Mesenteric fat pad (tissue), 1 donor: Measurements from ENCODE around the gene ATRIP. TPM values are rescaled to one million over a fixed set of nuclear protein-coding genes. Genes with fewer than 3 reads are reported as not detected.
"Not testable (repeated sequence)": the region's sequence is repeated elsewhere in the genome, so short reads cannot be mapped to it uniquely, and the experiment has no call there.

Experiments
- DNase-seq: peaks from one replicate; pipeline ENCODE4 v3.0.0-alpha.2; 2020; ENCODE audit warnings: low spot score
- total RNA-seq: library from RNA; stranded (reverse); fragmentation: NEBNext Ultra II Directional; extraction: Animal tissue kit (Norgen Biotek cat#: 25700); gene quantifications from one replicate; pipeline ENCODE4 v1.2.1, GENCODE V29; 2021
- donor health status: DM: yes; HTN: yes; CAD: no.

Gene ATRIP
- total RNA-seq, 1 donor from 2014 or later: 7.2 TPM

DNA sequence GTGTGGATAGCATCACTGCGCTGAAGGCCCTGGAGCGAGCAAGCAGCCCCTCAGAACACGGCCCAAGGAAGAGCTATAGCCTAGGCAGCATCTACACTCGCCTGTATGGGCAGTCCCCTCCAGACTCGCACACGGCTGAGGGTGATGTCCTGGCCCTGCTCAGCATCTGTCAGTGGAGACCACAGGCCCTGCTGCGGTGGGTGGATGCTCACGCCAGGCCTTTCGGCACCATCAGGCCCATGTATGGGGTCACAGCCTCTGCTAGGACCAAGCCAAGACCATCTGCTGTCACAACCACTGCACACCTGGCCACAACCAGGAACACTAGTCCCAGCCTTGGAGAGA, 20.5 kb downstream of the ATRIP start:
- DNase-seq: no peak

DNA sequence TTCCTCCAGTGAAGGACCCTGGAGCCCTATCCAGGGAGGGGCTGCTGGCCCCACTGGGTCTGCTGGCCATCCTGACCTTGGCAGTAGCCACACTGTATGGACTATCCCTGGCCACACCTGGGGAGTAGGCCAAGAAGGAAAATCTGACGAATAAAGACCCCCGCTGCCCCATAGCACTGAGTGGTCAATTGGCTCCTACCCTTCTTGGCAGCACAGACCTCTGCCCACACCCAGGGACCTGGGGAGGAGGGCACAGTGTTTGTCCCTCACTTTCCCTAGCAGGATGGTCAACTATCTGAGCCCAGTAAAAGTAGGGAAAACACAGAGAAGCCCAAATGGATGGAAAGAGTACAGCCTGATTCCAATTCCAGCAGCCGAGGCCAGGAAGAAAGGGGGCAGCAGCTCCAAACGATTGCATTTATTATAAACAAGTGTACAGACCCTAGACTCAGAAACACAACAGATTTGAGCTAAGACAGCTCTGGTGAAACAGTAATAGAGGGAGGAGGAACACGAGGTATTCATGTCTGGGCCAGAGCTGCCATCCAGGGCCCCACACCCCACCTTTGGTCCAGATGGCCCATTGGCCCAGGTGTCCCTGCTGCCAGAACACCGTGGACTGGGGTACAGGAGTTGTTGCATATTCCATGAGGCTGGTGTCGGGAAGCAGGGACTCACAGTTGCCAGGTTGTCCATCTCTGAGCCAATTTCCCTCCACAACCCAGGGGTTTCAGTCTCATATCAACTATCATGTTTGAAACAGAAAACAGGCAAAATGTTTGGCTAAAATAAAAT, 21.1 kb downstream of the ATRIP start:
- no peak for DNase-seq

- no peak for DNase-seq
Observed at GRCh38 chr3:48468329-48468731, 21.8 kb downstream of the ATRIP start.

GRCh38 chr3:48469046-48469915, 22.7 kb downstream of the ATRIP start:
- DNase-seq: no peak

DNA sequence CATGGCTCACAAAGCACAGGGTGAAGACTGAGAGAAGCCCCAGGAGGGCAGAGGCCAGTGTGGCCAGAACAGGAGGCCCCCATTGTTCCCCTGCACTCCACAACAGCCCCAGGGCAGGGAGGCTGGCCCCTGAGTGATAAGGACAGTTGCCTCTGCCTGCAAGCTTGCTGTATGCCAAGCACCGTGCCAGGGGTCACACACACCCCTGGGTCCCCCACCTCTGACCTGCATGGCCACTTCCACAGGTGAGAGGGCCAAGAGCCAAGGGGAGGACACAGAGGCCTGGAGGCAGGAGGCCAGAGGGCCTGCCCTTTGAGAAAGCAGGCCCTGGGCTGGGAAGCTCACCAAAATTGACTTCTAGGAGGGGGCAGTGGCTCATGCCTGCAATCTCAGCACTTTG, 23.7 kb downstream of the ATRIP start:
- no peak for DNase-seq

GRCh38 chr3:48472673-48472922, 26.1 kb downstream of the ATRIP start:
- DNase-seq: no peak

- DNase-seq: peak; percentile 95
Observed at GRCh38 chr3:48472923-48473616, 26.5 kb downstream of the ATRIP start.

DNA sequence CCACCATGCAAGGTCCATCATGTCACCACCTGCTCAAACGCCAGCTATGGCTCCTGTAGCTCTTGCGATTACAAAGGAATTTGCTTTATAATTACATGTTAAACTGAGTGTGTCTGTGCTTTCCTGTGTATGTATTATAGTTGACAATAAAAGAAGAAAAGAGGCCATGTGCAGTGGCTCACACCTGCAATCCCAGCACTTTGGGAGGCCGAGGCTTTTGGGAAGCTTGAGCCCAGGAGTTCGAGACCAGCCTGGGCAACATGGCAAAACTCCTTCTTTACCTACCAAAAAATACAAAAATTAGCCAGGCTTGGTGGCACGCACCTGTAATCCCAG, 27.0 kb downstream of the ATRIP start:
- DNase-seq: no peak

DNA sequence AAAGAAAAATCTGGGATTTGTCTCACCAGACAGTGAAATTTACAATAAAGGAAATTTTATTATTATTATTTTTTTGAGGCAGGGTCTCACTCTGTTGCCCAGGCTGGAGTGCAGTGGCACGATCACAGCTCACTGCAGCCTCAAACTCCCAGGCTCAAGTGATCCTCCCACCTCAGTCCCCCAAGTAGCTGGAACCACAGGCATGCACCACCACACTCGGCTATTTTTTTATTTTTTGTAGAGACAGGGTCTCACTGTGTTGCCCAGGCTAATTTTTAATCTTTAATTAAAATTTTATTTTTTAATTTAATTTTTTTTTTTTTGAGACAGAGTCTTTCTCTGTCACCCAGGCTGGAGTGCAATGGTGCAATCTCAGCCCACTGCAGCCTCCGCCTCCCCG, 27.5 kb downstream of the ATRIP start:
- not testable (repeated sequence) for DNase-seq

- no peak for DNase-seq
Observed at GRCh38 chr3:48474619-48475018, 28.1 kb downstream of the ATRIP start.

DNA sequence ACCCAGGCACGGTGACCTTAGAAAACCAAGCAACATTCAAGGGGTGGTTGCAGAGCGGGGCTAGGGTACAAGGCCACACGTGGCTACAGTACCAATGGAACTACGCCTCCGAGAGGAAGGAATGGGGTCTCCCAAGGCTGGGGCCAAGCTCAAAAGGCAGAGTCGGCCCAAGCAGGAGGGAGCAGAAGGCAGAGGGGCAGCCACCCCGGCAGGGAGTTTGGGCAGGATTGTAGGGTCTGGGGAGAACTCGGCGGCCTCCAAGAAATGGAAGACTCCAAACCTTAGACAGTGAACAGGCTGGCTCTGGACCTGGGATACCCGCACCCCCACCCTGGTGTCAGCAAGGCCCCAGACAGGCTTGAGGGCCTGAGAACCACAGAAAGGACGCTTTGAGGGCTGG, 28.7 kb downstream of the ATRIP start:
- DNase-seq: no peak

GRCh38 chr3:48476426-48477053, 30.0 kb downstream of the ATRIP start:
- no peak for DNase-seq

DNA sequence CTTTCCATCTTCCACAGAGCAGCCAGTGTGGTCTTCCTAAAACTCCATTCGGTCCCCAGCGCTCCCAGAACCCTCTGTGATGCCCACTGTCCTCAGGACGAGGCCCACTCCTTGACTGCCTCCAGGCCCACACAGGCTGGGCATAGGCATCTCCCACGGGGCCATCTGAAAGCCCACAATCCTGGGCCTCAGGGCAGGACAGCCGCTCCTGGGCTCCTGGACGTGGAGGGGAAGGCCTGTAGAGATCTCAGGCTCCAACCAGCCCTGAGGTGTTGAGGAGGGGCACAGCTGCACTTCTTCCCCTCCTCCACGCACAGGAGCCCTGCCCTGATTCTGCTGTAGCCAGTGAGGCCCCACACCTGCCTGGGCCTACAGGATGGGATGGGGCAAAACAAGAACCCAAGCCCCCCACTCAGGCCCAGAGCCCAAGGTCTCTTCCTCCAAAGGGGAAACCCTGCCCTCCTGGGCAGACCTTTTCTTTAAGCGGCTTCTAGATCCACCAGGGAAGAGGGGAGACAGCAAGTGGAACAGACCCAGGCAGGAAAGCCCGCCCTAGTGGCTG, 31.5 kb downstream of the ATRIP start:
- DNase-seq: no peak

- DNase-seq: no peak
Observed at GRCh38 chr3:48478626-48479555, 32.4 kb downstream of the ATRIP start.

- not testable (repeated sequence) for DNase-seq
Observed at GRCh38 chr3:48480891-48481290, 34.4 kb downstream of the ATRIP start.

DNA sequence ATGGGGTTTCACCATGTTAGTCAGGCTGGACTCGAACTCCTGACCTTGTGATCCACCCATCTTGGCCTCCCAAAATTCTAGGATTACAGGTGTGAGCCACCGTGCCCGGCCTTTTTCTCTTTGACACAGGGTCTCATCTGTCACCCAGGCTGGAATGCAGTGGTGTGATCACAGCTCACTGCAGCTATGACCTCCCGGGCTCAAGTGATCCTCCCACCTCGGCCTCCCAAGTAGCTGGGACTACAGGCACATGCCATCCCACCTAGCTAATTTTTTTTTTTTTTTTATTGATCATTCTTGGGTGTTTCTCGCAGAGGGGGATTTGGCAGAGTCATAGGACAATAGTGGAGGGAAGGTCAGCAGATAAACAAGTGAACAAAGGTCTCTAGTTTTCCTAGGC, 36.3 kb downstream of the ATRIP start:
- DNase-seq: not testable (repeated sequence)

DNA sequence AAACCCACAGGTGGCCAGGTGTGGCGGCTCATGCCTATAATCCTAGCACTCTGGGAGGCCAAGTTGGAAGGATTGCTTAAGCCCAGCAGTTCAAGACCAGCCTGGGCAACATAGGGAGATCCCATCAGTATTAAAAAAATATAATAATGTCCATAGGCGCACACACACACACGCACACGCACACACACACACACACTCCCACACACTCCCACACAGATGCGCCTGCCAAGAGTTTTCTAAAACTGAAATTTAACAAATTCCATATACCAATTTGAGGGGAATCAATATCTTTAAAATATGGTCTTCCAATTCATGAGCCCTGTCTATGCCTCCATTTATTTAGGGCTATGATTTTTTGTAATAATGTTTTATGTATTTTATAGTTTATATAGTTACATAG, 40.4 kb downstream of the ATRIP start:
- no peak for DNase-seq

DNA sequence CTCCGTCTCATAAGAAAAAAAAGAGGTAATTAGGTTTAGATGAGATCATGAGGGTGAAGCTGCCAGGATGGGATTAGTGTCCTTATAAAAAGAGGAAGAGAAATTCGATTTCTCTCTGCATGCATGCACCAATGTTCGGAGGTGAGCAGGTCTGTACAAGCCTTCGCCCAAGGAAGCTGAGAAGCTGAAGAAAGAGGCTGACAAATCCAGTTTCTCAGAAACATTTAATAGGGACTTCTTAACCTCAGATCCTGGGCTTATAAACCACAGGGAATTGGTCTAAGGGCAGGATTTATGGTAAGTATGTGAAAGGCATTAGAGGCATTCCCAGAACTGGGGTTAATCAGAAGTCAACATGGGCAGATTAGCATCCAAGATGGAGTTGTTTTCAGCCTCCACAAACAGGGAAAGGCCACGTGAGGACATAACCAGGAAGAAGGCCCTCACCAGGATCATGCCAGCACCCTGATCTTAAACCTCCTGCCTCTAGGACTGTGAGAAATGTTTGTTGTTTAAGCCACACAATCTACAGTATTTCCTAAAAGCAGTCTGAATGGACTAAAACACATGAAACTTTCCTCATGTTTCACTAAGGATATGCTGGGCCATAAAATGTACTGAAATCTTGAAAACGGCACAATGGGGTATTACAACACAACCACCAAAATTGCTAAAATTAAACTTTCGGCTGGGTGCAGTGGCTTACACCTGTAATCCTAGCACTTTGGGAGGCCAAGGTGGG, 46.1 kb downstream of the ATRIP start:
- DNase-seq: no peak

GRCh38 chr3:48493203-48493501, 46.6 kb downstream of the ATRIP start:
- DNase-seq: no peak

DNA sequence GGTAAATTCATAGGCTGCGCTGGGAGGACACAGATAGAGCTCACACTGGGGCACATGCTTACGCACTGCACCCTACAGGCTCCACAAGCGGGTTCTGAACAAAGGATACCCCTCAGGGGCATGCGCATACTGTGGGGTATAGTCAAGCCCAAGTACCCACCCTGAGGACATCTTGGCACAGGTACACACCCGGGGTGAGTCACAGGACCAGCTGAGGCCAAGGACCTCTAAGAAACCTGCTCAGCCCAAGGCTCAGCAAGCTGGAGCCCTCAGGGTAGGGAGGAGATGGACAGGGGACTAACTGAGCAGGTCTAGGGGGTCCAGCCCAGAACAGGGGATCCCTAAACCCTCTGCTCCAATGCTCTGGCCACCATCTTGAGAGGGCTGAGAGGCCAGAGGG, 54.1 kb downstream of the ATRIP start:
- no peak for DNase-seq
